ENCODE data around the gene HORMAD2.
"Not testable (repeated sequence)": the region's sequence is repeated elsewhere in the genome, so short reads cannot be mapped to it uniquely, and the experiment has no call there.

Gene HORMAD2

DNA sequence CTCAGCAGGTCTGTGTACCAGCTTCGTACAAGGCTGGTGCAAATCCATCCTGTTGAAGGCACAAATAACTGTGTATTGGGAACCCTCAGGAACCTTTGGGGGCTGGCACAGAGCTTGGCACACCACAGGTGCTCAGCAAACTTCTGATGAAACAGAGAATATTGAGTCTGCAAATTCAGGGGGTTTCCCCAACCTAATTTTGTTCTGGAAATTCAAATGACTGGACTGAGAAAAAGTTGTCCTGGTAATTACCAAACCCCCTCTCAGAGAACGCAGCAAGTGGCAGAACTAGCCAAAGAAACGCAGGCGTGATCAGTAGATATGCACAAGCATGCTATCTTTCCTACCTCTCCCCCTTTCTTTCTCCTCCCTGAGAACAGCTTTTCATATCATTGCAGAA is 118.7 kb downstream of the HORMAD2 start:
- Histone ChIP-seq H3K27me3 (ENCODE audit: insufficient read depth, low read length, poor library complexity) (no peaks in the 10 kb centered on the region), H3K4me2 (ENCODE audit: insufficient read depth, low read length) (no peak overlapping the region), H3K9me3 (ENCODE audit: insufficient read depth, low read length, severe bottlenecking) (no peaks in the 10 kb centered on the region), H3K27ac (ENCODE audit: low read length) (no peak overlapping the region), H2AFZ (ENCODE audit: low read depth, low read length) (no peak overlapping the region; the same call in 1 of the 2 replicates), H3K79me2 (ENCODE audit: insufficient read depth, low read length) (no peaks in the 10 kb centered on the region), H3K4me1 (ENCODE audit: insufficient read depth, low read length) (peaks cover 22% of the 10 kb centered on the region), H3K4me3 (ENCODE audit: low read depth in 1 of 2, low read length in 2 of 2) (no peak overlapping the region), H3K9ac (ENCODE audit: low read depth, low read length) (no peak overlapping the region), H3K36me3 (ENCODE audit: insufficient read depth, low read length) (no peaks in the 10 kb centered on the region), H4K20me1 (ENCODE audit: insufficient read depth, low read length) (no peaks in the 10 kb centered on the region)
- TF ChIP-seq CTCF (IDR thresholded peaks at IDR 0.05; ENCODE audit: borderline replicate concordance, extremely low read depth, low read length, poor library complexity, severe bottlenecking) (no peak), EZH2 (IDR thresholded peaks at IDR 0.05; ENCODE audit: borderline replicate concordance, low read depth, low read length, severe bottlenecking) (no peak)
- DNase-seq (no peak), ATAC-seq (ENCODE audit: insufficient read depth, low read depth) (no peak)

DNA sequence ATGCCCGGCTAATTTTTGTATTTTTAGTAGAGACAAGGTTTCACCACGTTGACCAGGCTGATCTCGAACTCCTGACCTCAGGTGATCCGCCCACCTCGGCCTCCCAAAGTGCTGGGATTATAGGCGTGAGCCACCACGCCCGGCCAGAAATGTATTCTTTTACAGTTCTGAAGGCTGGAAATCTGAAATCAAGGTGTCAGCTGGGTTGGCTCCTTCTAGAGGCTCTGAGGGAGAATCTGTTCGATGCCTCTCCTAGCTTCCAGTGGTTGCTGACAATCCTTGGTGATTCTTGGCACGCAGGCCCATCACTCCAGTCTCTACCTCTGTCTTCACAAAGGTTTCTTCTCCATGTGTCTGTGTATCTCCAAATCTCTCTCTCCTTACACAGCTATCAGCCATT is 120.6 kb downstream of the HORMAD2 start:
- peaks cover 18% of the 10 kb centered on the region for H3K4me1 ChIP-seq (ENCODE audit: insufficient read depth, low read length)
- ATAC-seq (ENCODE audit: insufficient read depth, low read depth); H3K79me2 ChIP-seq (ENCODE audit: insufficient read depth, low read length); H3K27ac ChIP-seq (ENCODE audit: low read length); H3K36me3 ChIP-seq (ENCODE audit: insufficient read depth, low read length); H3K9me3 ChIP-seq (ENCODE audit: insufficient read depth, low read length, severe bottlenecking); DNase-seq; H3K4me3 ChIP-seq (ENCODE audit: low read depth in 1 of 2, low read length in 2 of 2); H3K4me2 ChIP-seq (ENCODE audit: insufficient read depth, low read length); H3K27me3 ChIP-seq (ENCODE audit: insufficient read depth, low read length, poor library complexity); H2AFZ ChIP-seq (ENCODE audit: low read depth, low read length); H4K20me1 ChIP-seq (ENCODE audit: insufficient read depth, low read length); H3K9ac ChIP-seq (ENCODE audit: low read depth, low read length): not testable (repeated sequence)

GRCh38 chr22:30201945-30202344 is 121.7 kb downstream of the HORMAD2 start:
- Histone ChIP-seq H3K9ac (ENCODE audit: low read depth, low read length) (no peak overlapping the region), H3K79me2 (ENCODE audit: insufficient read depth, low read length) (no peaks in the 10 kb centered on the region), H3K27me3 (ENCODE audit: insufficient read depth, low read length, poor library complexity) (no peaks in the 10 kb centered on the region), H3K36me3 (ENCODE audit: insufficient read depth, low read length) (no peaks in the 10 kb centered on the region), H3K4me1 (ENCODE audit: insufficient read depth, low read length) (peaks cover 7% of the 10 kb centered on the region), H2AFZ (ENCODE audit: low read depth, low read length) (no peak overlapping the region), H3K4me2 (ENCODE audit: insufficient read depth, low read length) (no peak overlapping the region), H4K20me1 (ENCODE audit: insufficient read depth, low read length) (no peaks in the 10 kb centered on the region), H3K27ac (ENCODE audit: low read length) (no peak overlapping the region), H3K9me3 (ENCODE audit: insufficient read depth, low read length, severe bottlenecking) (no peaks in the 10 kb centered on the region), H3K4me3 (ENCODE audit: low read depth in 1 of 2, low read length in 2 of 2) (no peak overlapping the region)
- TF ChIP-seq EZH2 (IDR thresholded peaks at IDR 0.05; ENCODE audit: borderline replicate concordance, low read depth, low read length, severe bottlenecking) (no peak), CTCF (IDR thresholded peaks at IDR 0.05; ENCODE audit: borderline replicate concordance, extremely low read depth, low read length, poor library complexity, severe bottlenecking) (no peak)
- ATAC-seq (ENCODE audit: insufficient read depth, low read depth) (no peak), DNase-seq (no peak)

- H3K36me3 ChIP-seq (ENCODE audit: insufficient read depth, low read length), result no peaks in the 10 kb centered on the region
- H3K4me2 ChIP-seq (ENCODE audit: insufficient read depth, low read length), result no peak overlapping the region
- no peaks in the 10 kb centered on the region for H3K79me2 ChIP-seq (ENCODE audit: insufficient read depth, low read length)
- no peak overlapping the region for H3K4me3 ChIP-seq (ENCODE audit: low read depth in 1 of 2, low read length in 2 of 2)
- no peaks in the 10 kb centered on the region for H4K20me1 ChIP-seq (ENCODE audit: insufficient read depth, low read length)
- ATAC-seq (ENCODE audit: insufficient read depth, low read depth) (no peak), DNase-seq (no peak)
- peaks cover under 1% of the 10 kb centered on the region; the same call in 1 of the 2 replicates for H3K4me1 ChIP-seq (ENCODE audit: insufficient read depth, low read length)
- no peak overlapping the region for H2AFZ ChIP-seq (ENCODE audit: low read depth, low read length)
- no peak for TF ChIP-seq CTCF (IDR thresholded peaks at IDR 0.05; ENCODE audit: borderline replicate concordance, extremely low read depth, low read length, poor library complexity, severe bottlenecking)
- TF ChIP-seq EZH2 (IDR thresholded peaks at IDR 0.05; ENCODE audit: borderline replicate concordance, low read depth, low read length, severe bottlenecking), result no peak
- no peak overlapping the region for H3K27ac ChIP-seq (ENCODE audit: low read length)
- no peaks in the 10 kb centered on the region for H3K27me3 ChIP-seq (ENCODE audit: insufficient read depth, low read length, poor library complexity)
- no peak overlapping the region for H3K9ac ChIP-seq (ENCODE audit: low read depth, low read length)
- no peaks in the 10 kb centered on the region for H3K9me3 ChIP-seq (ENCODE audit: insufficient read depth, low read length, severe bottlenecking)
These were observed 122.3 kb downstream of the HORMAD2 start for GRCh38 chr22:30202531-30203006.

Measured in DND-41 (cell line).